ENCODE results near the gene COBL.

DNA sequence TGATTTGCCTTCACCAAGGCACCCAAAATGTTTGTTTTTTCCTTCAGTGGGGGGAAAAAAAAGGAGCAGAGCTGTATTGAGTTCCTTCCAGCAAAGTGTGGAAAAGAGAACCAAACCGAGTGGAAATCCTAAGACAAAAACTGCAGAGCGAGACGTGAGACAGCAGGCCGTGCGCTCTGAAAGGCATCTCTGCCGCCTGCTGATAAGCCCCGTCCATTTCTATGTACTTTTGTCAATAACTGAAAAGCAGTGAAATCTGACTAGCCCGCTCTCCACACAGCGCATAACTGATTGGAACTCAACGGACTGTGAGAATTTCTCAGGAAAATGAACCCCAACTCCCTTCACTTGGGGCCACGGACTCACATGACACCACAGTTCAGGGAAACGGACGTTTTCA is 83.2 kb downstream of the COBL start:
- no peak for TF ChIP-seq TAF1 (IDR thresholded peaks at IDR 0.05; ENCODE audit: borderline replicate concordance, insufficient read depth, low read length)
- TF ChIP-seq POLR2AphosphoS5 (IDR thresholded peaks at IDR 0.05; ENCODE audit: low read depth, low read length), result no peak

Measured in PFSK-1 (cell line).